Mammary microvascular endothelial cell (primary cell): ENCODE measurements around the gene UPK2. TPM values are rescaled to one million over a fixed set of nuclear protein-coding genes. Genes with fewer than 3 reads are reported as not detected.

Source experiments
- total RNA-seq: library from RNA; depleted of rRNA; stranded (reverse); fragments of >200 nt; gene quantifications from 2 replicates; pipeline ENCODE4 v1.2.3, GENCODE V29; 2015

The UPK2 gene
- not detected in 2 replicates for total RNA-seq

DNA sequence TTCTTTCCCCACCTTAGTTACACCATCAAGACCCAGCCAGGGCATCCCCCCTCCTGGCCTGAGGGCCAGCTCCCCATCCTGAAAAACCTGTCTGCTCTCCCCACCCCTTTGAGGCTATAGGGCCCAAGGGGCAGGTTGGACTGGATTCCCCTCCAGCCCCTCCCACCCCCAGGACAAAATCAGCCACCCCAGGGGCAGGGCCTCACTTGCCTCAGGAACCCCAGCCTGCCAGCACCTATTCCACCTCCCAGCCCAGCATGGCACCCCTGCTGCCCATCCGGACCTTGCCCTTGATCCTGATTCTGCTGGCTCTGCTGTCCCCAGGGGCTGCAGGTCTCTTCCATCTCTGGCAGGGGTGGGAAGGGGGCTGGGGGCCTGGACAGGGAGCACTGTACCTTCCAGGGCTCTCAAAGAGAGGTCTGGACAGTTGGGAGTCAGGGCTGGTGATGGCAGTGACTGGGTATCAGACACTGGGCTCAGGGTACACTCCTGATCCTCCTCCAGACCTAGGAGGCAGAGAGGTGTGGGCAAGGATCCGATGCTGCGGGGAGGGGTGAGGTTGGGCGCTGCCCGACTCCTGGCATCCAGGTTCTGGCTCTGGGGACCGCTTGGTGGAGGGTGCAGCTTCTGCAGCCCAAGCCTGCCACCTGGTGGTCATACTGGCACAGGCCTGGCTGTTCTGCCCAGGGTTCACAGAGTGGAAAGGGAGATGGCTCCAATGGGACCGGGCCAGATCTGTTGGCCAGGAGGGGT lies at the start of gene UPK2:
TSS of gene UPK2 (plus strand) at position 205 of the 753 bp plus-strand sequence. CDS start at position 258, 53 bp downstream.

DNA sequence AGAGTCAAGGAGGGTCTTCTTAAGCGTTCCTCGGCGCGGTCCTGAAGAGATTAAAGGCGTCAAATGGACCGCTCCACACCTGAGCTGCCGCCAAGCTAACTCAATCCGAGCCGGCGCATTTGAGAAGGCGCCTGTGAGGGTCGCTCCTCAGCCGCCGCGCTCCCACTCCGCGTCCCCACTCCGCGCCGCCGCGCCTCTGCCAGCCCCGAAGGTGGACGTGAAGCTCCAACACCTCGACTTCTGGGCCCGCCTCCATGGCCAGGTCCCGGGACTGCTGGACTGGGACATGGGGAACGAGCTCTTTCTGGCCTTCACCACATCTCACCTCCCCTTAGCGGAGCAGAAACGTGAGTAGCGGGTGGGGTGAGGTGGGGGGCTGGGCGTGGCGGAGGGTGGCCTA lies 15.5 kb downstream of the UPK2 start, which contains the start of gene FOXR1:
TSS of gene FOXR1 (plus strand) at position 116 of the 400 bp plus-strand sequence. CDS start at position 287, 171 bp downstream.

DNA sequence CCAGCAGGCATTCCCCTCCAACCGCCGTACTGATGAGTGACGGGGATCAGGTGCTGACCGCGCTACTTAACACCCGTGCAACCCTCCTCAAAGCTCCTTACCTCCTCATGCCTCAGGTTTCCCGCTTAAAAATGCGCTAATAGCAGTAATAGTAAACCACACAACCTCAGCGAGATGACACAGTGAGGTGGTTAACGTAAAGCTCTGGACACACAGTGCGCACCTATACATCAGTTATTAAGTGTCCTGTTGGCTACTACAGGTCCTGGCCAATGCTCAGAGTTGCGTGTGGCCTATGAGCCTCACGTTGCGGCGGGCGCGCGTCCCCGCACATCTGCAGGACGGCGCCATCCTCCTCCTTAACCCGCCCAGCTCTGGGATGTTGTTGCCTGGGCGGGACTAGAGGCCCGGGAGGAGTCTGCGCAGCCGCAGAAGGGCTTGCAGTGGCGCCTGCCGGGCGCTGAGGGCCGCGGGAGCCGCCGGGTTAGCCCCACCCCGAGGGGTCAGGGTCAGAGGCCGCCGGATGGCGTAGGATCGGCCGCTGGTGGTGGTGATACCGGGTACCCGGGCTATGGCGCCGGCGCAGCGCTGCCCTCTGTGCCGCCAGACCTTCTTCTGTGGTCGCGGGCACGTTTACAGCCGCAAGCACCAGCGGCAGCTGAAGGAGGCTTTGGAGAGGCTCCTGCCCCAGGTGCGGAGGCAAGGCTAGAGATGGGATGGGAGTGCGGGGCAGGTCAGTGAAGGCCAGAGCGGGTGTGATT lies 41.7 kb downstream of the UPK2 start, which contains the start of gene CENATAC:
TSS of gene CENATAC (plus strand) at position 512 of the 761 bp plus-strand sequence. CDS start at position 572, 60 bp downstream.

Other genes with a start within 250 kb of the UPK2 start
- gene DDX6, start 165.1 kb upstream of the UPK2 start, total RNA-seq = 46.0 and 63.8 TPM in 2 replicates
- not detected in 2 replicates for gene CXCR5, start 72.4 kb upstream of the UPK2 start, total RNA-seq
- 12.6 and 12.7 TPM in 2 replicates for gene BCL9L, start 30.4 kb upstream of the UPK2 start, total RNA-seq
- not detected in 2 replicates for gene FOXR1, start 15.5 kb downstream of the UPK2 start, total RNA-seq
- 5.7 and 5.9 TPM in 2 replicates for gene CENATAC, start 41.8 kb downstream of the UPK2 start, total RNA-seq
- gene RPS25, start 62.0 kb downstream of the UPK2 start, total RNA-seq = 1,582 and 1,602 TPM in 2 replicates
- gene TRAPPC4, start 62.5 kb downstream of the UPK2 start, total RNA-seq = 68.0 and 84.3 TPM in 2 replicates
- gene SLC37A4, start 74.6 kb downstream of the UPK2 start, total RNA-seq = 17.9 and 22.6 TPM in 2 replicates
- 120 and 121 TPM in 2 replicates for gene HYOU1, start 100.9 kb downstream of the UPK2 start, total RNA-seq
- gene VPS11, start 111.5 kb downstream of the UPK2 start, total RNA-seq = 25.1 and 25.7 TPM in 2 replicates
- 9.1 and 14.7 TPM in 2 replicates for gene HMBS, start 128.6 kb downstream of the UPK2 start, total RNA-seq
- 31.6 and 44.5 TPM in 2 replicates for gene DPAGT1, start 145.6 kb downstream of the UPK2 start, total RNA-seq
- gene C2CD2L, start 151.0 kb downstream of the UPK2 start, total RNA-seq = 7.3 and 10.4 TPM in 2 replicates
- 8.2 and 15.8 TPM in 2 replicates for gene HINFP, start 165.3 kb downstream of the UPK2 start, total RNA-seq
- gene ABCG4, start 192.8 kb downstream of the UPK2 start, total RNA-seq = 0.10 TPM in 1 of 2 replicates, not detected in the other
- 11.9 and 15.1 TPM in 2 replicates for gene NLRX1, start 212.4 kb downstream of the UPK2 start, total RNA-seq
- not detected in 2 replicates for gene NHERF4, start 229.2 kb downstream of the UPK2 start, total RNA-seq